Upper lobe of left lung (tissue), 6 donors: ENCODE data around the gene PPP2R2B. TPM values are rescaled to one million over a fixed set of nuclear protein-coding genes. Genes with fewer than 3 reads are reported as not detected.

Experiments
- ATAC-seq, 2 donors: fragments of 200-7000 bp; cut with Tn5 transposase; one replicate each; pipeline ENCODE4 v1.9.1; 2022; ENCODE audit warnings: mild to moderate bottlenecking in 2 of 2, moderate library complexity in 2 of 2; ENCODE audit not compliant: low FRiP score in 2 of 2
- DNase-seq, 2 donors: peaks; one replicate each; pipeline ENCODE4 v3.0.0-alpha.2; 2019 to 2020
- H3K27ac ChIP-seq, 4 donors: fragments of 200-600 bp; sonication (generic); one replicate each; pipeline ENCODE4 v1.5.1; 2016 to 2019
- H3K27me3 ChIP-seq, 4 donors: fragments of 200-600 bp; sonication (generic); one replicate each; pipeline ENCODE4 v1.5.1; 2017 to 2019
- H3K36me3 ChIP-seq, 4 donors: fragments of 200-600 bp; sonication (generic); one replicate each; pipeline ENCODE4 v1.5.1; 2016 to 2019
- H3K4me1 ChIP-seq, 4 donors: fragments of 200-600 bp; sonication (generic); one replicate each; pipeline ENCODE4 v1.5.1; 2018 to 2019
- H3K4me3 ChIP-seq, 4 donors: fragments of 200-600 bp; sonication (generic); one replicate each; pipeline ENCODE4 v1.5.1; 2017 to 2019; ENCODE audit warnings: mild to moderate bottlenecking in 2 of 4, moderate library complexity in 1 of 4
- H3K9me3 ChIP-seq, 4 donors: fragments of 200-600 bp; sonication (generic); one replicate each; pipeline ENCODE4 v1.5.1; 2018 to 2019
- CTCF ChIP-seq, 6 experiments: fragments of 450-650 bp in 4 of 6; fragments of 200-600 bp in 2 of 6; sonication (generic) in 2 of 6; IDR thresholded peaks; one replicate each; pipeline ENCODE4 v1.5.1; 2016 to 2019; ENCODE audit warnings: antibody characterized with exemption in 6 of 6
- EP300 ChIP-seq, 4 donors: sonication (generic); formaldehyde crosslinking; IDR thresholded peaks; one replicate each; pipeline ENCODE4 v1.5.1; 2017; ENCODE audit warnings: antibody characterized with exemption in 4 of 4, control low read depth in 2 of 4
- POLR2A ChIP-seq, 4 donors: fragments of 450-650 bp; IDR thresholded peaks; one replicate each; pipeline ENCODE4 v1.5.1; 2016 to 2017; ENCODE audit warnings: antibody characterized with exemption in 4 of 4, mild to moderate bottlenecking in 2 of 4
- POLR2AphosphoS5 ChIP-seq, 2 donors: sonication (generic); formaldehyde crosslinking; IDR thresholded peaks; one replicate each; pipeline ENCODE4 v1.5.1; 2017; ENCODE audit warnings: antibody characterized with exemption in 2 of 2
- WGBS, 2 donors: methylation state at CpG; one replicate each; pipeline ENCODE4 v1.1.5; 2017 to 2018; 5-methylcytosine and 5-hydroxymethylcytosine counted together
- total RNA-seq, 6 donors: library from RNA; depleted of rRNA in 4 of 6; stranded (reverse); fragments of >200 nt in 4 of 6; gene quantifications; one replicate each; pipeline versions ENCODE4 v1.1.0 to v1.2.1, GENCODE V29; 2016 to 2021
- donor health status: DM: no; HTN: no; CAD: no; lungs with moderate emphysema.
- donor health status: DM: no; HTN: yes; CAD: no; lungs with severe emphysema.

Gene PPP2R2B
- total RNA-seq, 6 donors from 2014 or later = 0.49 to 7.4 (median 1.3) TPM

GRCh38 chr5:146888351-146888978 lies 9.9 kb upstream of the PPP2R2B start:
- Histone ChIP-seq H3K27me3 (no peaks in the 10 kb centered on the region), H3K27ac (no peak overlapping the region), H3K9me3 (no peaks in the 10 kb centered on the region), H3K4me1 (no peaks in the 10 kb centered on the region), H3K4me3 (no peak overlapping the region), H3K36me3 (no peaks in the 10 kb centered on the region)
- no peak for DNase-seq
- WGBS, 2 donors = 39 to 60% methylated on average over 3 of the region's 3 CpGs
- TF ChIP-seq CTCF (IDR thresholded peaks at IDR 0.05) (no peak), EP300 (IDR thresholded peaks at IDR 0.05) (no peak), POLR2A (IDR thresholded peaks at IDR 0.05) (no peak), POLR2AphosphoS5 (IDR thresholded peaks at IDR 0.05) (no peak)
- ATAC-seq = no peak

GRCh38 chr5:146884066-146884626 lies 5.6 kb upstream of the PPP2R2B start:
- Histone ChIP-seq H3K9me3 (no peaks in the 10 kb centered on the region), H3K4me1 (peaks cover 0 to under 1% (median 0%) of the 10 kb centered on the region in 4 donors), H3K4me3 (no peak overlapping the region), H3K27me3 (no peaks in the 10 kb centered on the region), H3K36me3 (no peaks in the 10 kb centered on the region), H3K27ac (no peak overlapping the region)
- TF ChIP-seq EP300 (IDR thresholded peaks at IDR 0.05) (no peak), POLR2AphosphoS5 (IDR thresholded peaks at IDR 0.05) (no peak), CTCF (IDR thresholded peaks at IDR 0.05) (no peak), POLR2A (IDR thresholded peaks at IDR 0.05) (no peak)
- WGBS, 2 donors = 86 to 90% methylated on average over 5 of the region's 5 CpGs
- ATAC-seq (no peak), DNase-seq (no peak)

GRCh38 chr5:146883511-146883910 lies 5.0 kb upstream of the PPP2R2B start:
- no peak for ATAC-seq
- Histone ChIP-seq H3K4me3 (no peak overlapping the region), H3K4me1 (peaks cover 3 to 7% (median 5%) of the 10 kb centered on the region in 4 donors), H3K27ac (no peak overlapping the region), H3K36me3 (no peaks in the 10 kb centered on the region), H3K27me3 (peaks cover 0 to 4% (median 0%) of the 10 kb centered on the region in 4 donors), H3K9me3 (no peaks in the 10 kb centered on the region)
- TF ChIP-seq EP300 (IDR thresholded peaks at IDR 0.05) (no peak), POLR2AphosphoS5 (IDR thresholded peaks at IDR 0.05) (no peak), CTCF (IDR thresholded peaks at IDR 0.05) (no peak), POLR2A (IDR thresholded peaks at IDR 0.05) (no peak)
- 38 to 56% methylated on average over 2 of the region's 2 CpGs for whole genome bisulfite sequencing, 2 donors
- DNase-seq = no peak

- no peak overlapping the region for H3K27ac ChIP-seq
- no peaks in the 10 kb centered on the region for H3K36me3 ChIP-seq
- no peak overlapping the region for H3K4me3 ChIP-seq
- peaks cover 18 to 23% (median 20%) of the 10 kb centered on the region in 4 donors for H3K4me1 ChIP-seq
- 53 to 57% methylated on average over 7 of the region's 7 CpGs for WGBS, 2 donors
- no peaks in the 10 kb centered on the region for H3K9me3 ChIP-seq
- DNase-seq (no peak), ATAC-seq (peak in 1 of 2 donors; percentile 21)
- TF ChIP-seq POLR2A (IDR thresholded peaks at IDR 0.05) (no peak), POLR2AphosphoS5 (IDR thresholded peaks at IDR 0.05) (no peak), CTCF (IDR thresholded peaks at IDR 0.05) (no peak), EP300 (IDR thresholded peaks at IDR 0.05) (no peak)
- peaks cover 0 to 17% (median 7%) of the 10 kb centered on the region in 4 donors for H3K27me3 ChIP-seq
Measured at GRCh38 chr5:146880966-146881365, 2.4 kb upstream of the PPP2R2B start.
